GM12874 (cell line): Measurements from ENCODE around the gene TMEM161A.

ENCODE experiments used
- TF ChIP-seq, protein P1 (sequence below): IDR thresholded peaks from 2 replicates; pipeline ENCODE4 v1.5.1; 2011; ENCODE audit warnings: low read depth, mild to moderate bottlenecking, control low read depth, low read length, moderate library complexity; ENCODE audit not compliant: insufficient read depth

The TMEM161A gene

DNA sequence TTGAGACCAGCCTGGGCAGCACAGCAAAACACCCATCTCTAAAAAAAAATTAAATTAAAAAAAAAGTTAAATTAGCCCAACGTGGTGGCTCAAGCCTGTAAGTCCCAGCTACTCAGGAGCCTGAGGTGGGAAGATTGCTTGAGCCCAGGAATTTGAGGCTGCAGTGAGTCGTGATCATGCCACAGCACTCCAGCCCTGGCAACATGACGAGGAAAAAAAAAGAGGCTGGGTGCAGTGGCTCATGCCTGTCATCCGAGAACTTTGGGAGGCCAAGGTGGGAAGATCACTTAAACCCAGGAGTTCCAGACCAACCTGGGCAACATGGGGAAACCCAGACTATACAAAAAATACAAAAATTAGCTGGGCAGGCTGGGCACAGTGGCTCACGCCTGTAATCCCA is 2.2 kb upstream of the TMEM161A start:
- TF ChIP-seq, protein P1, sequence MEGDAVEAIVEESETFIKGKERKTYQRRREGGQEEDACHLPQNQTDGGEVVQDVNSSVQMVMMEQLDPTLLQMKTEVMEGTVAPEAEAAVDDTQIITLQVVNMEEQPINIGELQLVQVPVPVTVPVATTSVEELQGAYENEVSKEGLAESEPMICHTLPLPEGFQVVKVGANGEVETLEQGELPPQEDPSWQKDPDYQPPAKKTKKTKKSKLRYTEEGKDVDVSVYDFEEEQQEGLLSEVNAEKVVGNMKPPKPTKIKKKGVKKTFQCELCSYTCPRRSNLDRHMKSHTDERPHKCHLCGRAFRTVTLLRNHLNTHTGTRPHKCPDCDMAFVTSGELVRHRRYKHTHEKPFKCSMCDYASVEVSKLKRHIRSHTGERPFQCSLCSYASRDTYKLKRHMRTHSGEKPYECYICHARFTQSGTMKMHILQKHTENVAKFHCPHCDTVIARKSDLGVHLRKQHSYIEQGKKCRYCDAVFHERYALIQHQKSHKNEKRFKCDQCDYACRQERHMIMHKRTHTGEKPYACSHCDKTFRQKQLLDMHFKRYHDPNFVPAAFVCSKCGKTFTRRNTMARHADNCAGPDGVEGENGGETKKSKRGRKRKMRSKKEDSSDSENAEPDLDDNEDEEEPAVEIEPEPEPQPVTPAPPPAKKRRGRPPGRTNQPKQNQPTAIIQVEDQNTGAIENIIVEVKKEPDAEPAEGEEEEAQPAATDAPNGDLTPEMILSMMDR = no peak

DNA sequence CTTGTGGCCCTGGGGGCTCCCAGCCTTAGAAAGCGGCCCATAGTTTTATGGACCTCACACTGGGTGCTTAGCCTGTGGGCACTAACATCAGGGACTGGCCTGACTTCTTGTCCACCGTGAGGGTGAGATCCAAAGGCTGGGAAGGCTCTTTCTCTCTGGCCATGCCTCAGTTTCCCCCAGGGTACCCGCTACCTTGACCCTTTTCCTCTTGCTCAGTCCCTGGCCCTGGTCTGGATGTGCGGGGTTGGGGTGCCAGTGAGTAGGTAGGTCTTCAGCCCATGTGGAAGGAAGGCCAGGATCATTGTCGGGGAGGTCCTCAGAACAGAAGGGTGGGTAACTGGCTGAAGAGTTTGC is 1.6 kb upstream of the TMEM161A start:
- TF ChIP-seq, protein P1 = no peak

DNA sequence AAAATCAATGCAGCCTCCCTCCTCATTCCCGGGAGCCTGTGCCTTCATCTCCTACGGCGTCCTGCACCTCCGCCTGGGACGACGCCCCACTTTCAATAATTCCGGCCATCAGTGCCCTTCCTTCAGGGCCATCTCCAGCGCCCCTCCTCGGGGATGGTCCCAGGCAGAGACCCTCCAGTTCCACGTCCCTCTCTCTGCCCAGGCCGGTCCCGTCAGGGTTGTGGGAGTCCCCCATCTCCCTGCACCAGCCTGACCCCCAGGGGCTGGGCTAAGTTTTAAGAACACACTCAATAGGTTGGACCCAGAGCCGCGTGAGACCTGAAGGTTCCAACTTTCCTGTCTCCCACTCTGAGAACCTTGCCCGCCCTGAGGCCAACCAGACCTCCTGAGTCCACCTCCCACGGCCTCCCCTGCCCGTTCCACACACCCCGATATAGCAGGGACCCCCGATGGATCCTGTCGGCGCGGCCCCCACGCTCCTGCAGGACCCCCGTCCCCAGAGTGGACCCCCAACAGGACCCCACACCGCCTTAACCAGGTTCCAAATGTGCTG is 646 bp downstream of the TMEM161A start:
- TF ChIP-seq, protein P1 = no peak

DNA sequence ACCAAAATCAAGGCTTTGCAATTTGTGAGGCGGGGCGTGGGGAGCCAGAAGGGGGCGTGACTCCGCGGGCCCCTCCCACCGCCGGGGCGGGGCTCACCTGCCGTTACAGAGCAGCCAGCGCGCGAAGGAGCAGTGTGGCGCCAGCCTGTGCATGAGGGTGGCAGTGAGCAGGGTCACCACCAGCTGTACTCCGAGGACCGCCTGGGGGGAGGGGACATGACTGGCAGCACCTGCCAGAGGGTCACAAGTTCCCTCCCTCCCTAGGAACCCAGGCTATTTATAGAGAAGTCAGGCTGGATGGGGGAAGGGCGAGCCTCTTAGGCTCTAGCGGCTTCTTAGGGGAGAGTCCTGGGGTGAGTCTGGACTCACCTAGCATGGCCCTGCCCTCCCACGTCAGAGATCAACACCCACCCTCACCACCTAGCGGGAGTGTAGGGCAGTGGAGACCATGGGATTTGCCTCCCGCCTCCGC is 3.6 kb downstream of the TMEM161A start:
- TF ChIP-seq, protein P1 = no peak

DNA sequence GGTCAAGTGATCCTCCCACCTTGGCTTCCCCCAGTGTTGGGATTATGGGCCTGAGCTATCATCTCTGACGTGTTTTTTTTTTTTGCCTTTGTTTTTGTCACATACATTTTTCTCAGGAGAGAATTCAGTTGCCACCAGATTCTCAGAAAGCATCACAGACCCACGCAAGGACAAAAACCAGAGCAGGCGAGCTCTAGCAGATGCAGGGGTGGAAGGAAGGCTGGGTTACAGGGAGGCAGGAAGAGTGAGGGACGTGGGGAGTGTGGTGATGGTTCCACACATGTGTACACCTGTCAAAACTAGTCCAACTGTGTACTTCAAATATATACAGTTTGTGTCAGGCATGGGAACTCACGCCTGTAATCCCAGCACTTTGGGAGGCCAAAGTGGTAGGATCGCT is 4.3 kb downstream of the TMEM161A start:
- TF ChIP-seq, protein P1 = no peak

DNA sequence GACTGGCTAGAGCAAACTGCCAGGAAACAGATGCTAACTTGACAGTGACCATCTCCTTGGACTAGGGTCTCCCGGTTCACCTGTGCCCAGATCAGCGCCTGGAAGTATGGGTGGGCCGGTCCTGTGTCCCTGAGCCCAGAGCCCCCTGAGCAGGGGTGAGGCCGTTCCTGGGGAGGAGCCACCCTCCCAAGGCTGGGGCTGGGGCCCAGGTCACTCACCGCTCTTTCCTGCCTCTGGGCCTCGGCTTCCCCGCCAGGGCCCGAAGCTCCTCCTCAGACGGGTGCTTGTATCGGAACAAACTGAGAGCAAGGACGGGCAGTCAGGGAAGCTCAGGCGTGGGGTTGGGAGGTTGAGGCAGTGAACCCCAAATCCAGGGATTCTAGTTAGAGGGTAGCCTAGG is 5.4 kb downstream of the TMEM161A start:
- TF ChIP-seq, protein P1 = no peak

DNA sequence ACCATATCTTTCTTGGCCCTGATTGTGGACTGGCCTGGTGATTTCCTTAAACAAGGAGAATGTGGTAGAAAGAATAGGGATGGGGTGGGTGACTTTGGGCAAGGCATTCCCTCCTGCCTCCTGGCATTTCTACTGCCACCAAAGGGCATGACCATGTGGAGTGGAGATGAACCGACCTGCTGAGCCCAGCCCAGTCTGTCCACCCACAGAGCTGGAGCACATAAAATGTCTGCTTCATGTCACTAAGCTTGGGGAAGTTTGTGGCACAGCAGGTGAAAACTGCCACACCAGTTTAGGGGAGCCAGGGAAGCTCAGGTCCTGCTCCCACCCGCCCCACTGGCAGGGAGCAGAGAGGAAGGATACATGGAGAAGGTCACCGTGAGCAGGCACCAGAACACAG is 6.3 kb downstream of the TMEM161A start:
- TF ChIP-seq, protein P1 = no peak
